GM12878 (cell line): ENCODE data around the gene SOX5. TPM values are rescaled to one million over a fixed set of nuclear protein-coding genes. Genes with fewer than 3 reads are reported as not detected.

ENCODE experiments used
- ATAC-seq: fragments of 200-7000 bp; cut with Tn5 transposase; 3 replicates; pipeline ENCODE4 v1.9.1; 2020; ENCODE audit warnings: mild to moderate bottlenecking, moderate library complexity
- BruUV-seq: library from RNA; stranded (reverse); fragments of 400-500 nt; replicated peaks from 2 replicates; lab custom pipeline; 2021; lab: Mats Ljungman, UMichigan
- CTCF ChIA-PET: fragments of 300-600 bp; sonication (Branson Sonifier 250); formaldehyde crosslinking; extraction: SDS; loops from one replicate; lab custom pipeline; 2021; ENCODE audit warnings: inconsistent platforms; lab: Yijun Ruan, JAX
- POLR2A ChIA-PET: fragments of 350-600 bp; formaldehyde crosslinking; extraction: SDS; loops from one replicate; lab custom pipeline; 2021; ENCODE audit warnings: inconsistent platforms; lab: Charles Lee
- RAD21 ChIA-PET: fragments of 300-600 bp; sonication (Branson Sonifier 250); formaldehyde crosslinking; loops from one replicate; lab custom pipeline; 2023; ENCODE audit warnings: antibody characterized with exemption; ENCODE audit not compliant: unreplicated experiment; lab: Charles Lee
- SMC1A ChIA-PET: fragments of 300-600 bp; sonication (Branson Sonifier 250); formaldehyde crosslinking; loops from one replicate; lab custom pipeline; 2023; ENCODE audit not compliant: unreplicated experiment, uncharacterized antibody; lab: Charles Lee
- DNase-seq: peaks from one replicate; pipeline ENCODE4 v3.0.0-alpha.2; 2011; ENCODE audit warnings: low read depth, low spot score
- FAIRE-seq: peaks from 3 replicates; lab custom pipeline; 2011; peaks lifted over from hg19 to GRCh38; lab: Jason Lieb, UNC
- H2AFZ ChIP-seq: 2 replicates; pipeline ENCODE4 v1.6.0; 2011; ENCODE audit warnings: low read depth, low read length, control low read depth; ENCODE audit not compliant: control insufficient read depth
- H3K27ac ChIP-seq: 2 replicates; pipeline ENCODE4 v1.5.1; 2011; ENCODE audit warnings: control low read depth; ENCODE audit not compliant: control insufficient read depth, insufficient read depth
- H3K27me3 ChIP-seq, 2 experiments: replicated peaks in 1 of 2; 2 replicates each; pipeline versions ENCODE4 v1.6.0 to v1.6.1; 2011; ENCODE audit warnings: low read length in 1 of 2; ENCODE audit not compliant: control insufficient read depth in 2 of 2, insufficient read depth in 2 of 2
- H3K36me3 ChIP-seq, 2 experiments: 2 replicates each; pipeline ENCODE4 v1.5.1; 2011; ENCODE audit warnings: low read length in 1 of 2; ENCODE audit not compliant: control insufficient read depth in 2 of 2, insufficient read depth in 2 of 2
- H3K4me1 ChIP-seq: 2 replicates; pipeline ENCODE4 v1.6.1; 2011; ENCODE audit warnings: mild to moderate bottlenecking, low read length, moderate library complexity, mixed read lengths; ENCODE audit not compliant: control insufficient read depth, insufficient read depth
- H3K4me2 ChIP-seq: 2 replicates; pipeline ENCODE4 v1.6.0; 2011; ENCODE audit warnings: control low read depth; ENCODE audit not compliant: control insufficient read depth, insufficient read depth
- H3K4me3 ChIP-seq: fragments of 200-600 bp; sonication (generic); 2 replicates; pipeline ENCODE4 v1.5.1; 2016
- H3K79me2 ChIP-seq: 2 replicates; pipeline ENCODE4 v1.6.0; 2011; ENCODE audit warnings: low read length; ENCODE audit not compliant: control insufficient read depth, insufficient read depth
- H3K9ac ChIP-seq: 2 replicates; pipeline ENCODE4 v1.8.0; 2011; ENCODE audit warnings: low read length, control low read depth, mixed read lengths; ENCODE audit not compliant: control insufficient read depth, insufficient read depth
- H3K9me3 ChIP-seq: replicated peaks from 3 replicates; pipeline ENCODE4 v1.5.1; 2011; ENCODE audit warnings: mild to moderate bottlenecking, low read length; ENCODE audit not compliant: control insufficient read depth, insufficient read depth
- H4K20me1 ChIP-seq: 2 replicates; pipeline ENCODE4 v1.6.0; 2011; ENCODE audit not compliant: control insufficient read depth, insufficient read depth
- BCL11A ChIP-seq: IDR thresholded peaks from 2 replicates; pipeline ENCODE4 v1.6.1; 2011; ENCODE audit warnings: low read depth, low read length
- BCL3 ChIP-seq: IDR thresholded peaks from 2 replicates; pipeline ENCODE4 v1.6.1; 2011; ENCODE audit warnings: borderline replicate concordance, low read depth, mild to moderate bottlenecking, moderate library complexity, low read length; ENCODE audit not compliant: insufficient read depth, poor library complexity, severe bottlenecking
- CEBPB ChIP-seq, 2 experiments: fragments of 150-350 bp in 1 of 2; IDR thresholded peaks; 2 replicates each; pipeline ENCODE4 v1.6.1; 2012 to 2014; ENCODE audit warnings: low read depth in 2 of 2, low read length in 2 of 2, borderline replicate concordance in 1 of 2, inconsistent platforms in 1 of 2
- CREM ChIP-seq: IDR thresholded peaks from 2 replicates; pipeline ENCODE4 v1.6.1; 2014; ENCODE audit warnings: antibody characterized with exemption, low read depth
- IRF3 ChIP-seq: fragments of 450-650 bp; IDR thresholded peaks from 2 replicates; pipeline ENCODE4 v1.6.1; 2014; ENCODE audit warnings: mild to moderate bottlenecking
- JUNB ChIP-seq: IDR thresholded peaks from 2 replicates; pipeline ENCODE4 v1.6.1; 2016; ENCODE audit warnings: antibody characterized with exemption, mild to moderate bottlenecking
- JUND ChIP-seq: IDR thresholded peaks from 2 replicates; pipeline ENCODE4 v1.6.1; 2012; ENCODE audit warnings: low read depth, mild to moderate bottlenecking, low read length, improper control_type of control experiment, moderate library complexity
- KAT2A ChIP-seq: conservative IDR thresholded peaks from 2 replicates; pipeline ENCODE4 v1.6.1; 2011; ENCODE audit warnings: low read depth, low read length; ENCODE audit not compliant: control insufficient read depth
- LARP7 ChIP-seq: fragments of 450-650 bp; IDR thresholded peaks from 2 replicates; pipeline ENCODE4 v1.6.1; 2017; ENCODE audit warnings: mild to moderate bottlenecking
- PAX5 ChIP-seq: IDR thresholded peaks from 2 replicates; pipeline ENCODE4 v1.6.1; 2011; ENCODE audit warnings: low read depth, low read length, borderline replicate concordance
- PKNOX1 ChIP-seq: fragments of 450-650 bp; IDR thresholded peaks from 2 replicates; pipeline ENCODE4 v1.6.1; 2016; ENCODE audit warnings: mild to moderate bottlenecking
- RELB ChIP-seq: fragments of 450-650 bp; IDR thresholded peaks from 2 replicates; pipeline ENCODE4 v1.6.1; 2017; ENCODE audit warnings: low read depth, mild to moderate bottlenecking, moderate library complexity
- SIN3A ChIP-seq: IDR thresholded peaks from 2 replicates; pipeline ENCODE4 v1.6.1; 2012; ENCODE audit warnings: low read depth, low read length, improper control_type of control experiment
- SREBF1 ChIP-seq: IDR thresholded peaks from 2 replicates; pipeline ENCODE4 v1.6.1; 2012; ENCODE audit warnings: mild to moderate bottlenecking, low read length
- YBX1 ChIP-seq: fragments of 450-650 bp; IDR thresholded peaks from 2 replicates; pipeline ENCODE4 v1.6.1; 2016; ENCODE audit warnings: antibody characterized with exemption
- ZBTB11 ChIP-seq: fragments of 450-650 bp; formaldehyde crosslinking; IDR thresholded peaks from 2 replicates; pipeline ENCODE4 v1.5.0; 2022; ENCODE audit warnings: mild to moderate bottlenecking, missing genetic modification characterization
- ZNF24 ChIP-seq: fragments of 450-650 bp; IDR thresholded peaks from 2 replicates; pipeline ENCODE4 v1.6.1; 2017; ENCODE audit warnings: antibody characterized with exemption, mild to moderate bottlenecking
- ZNF384 ChIP-seq: IDR thresholded peaks from 2 replicates; pipeline ENCODE4 v1.6.1; 2012; ENCODE audit warnings: low read depth, mild to moderate bottlenecking, low read length, improper control_type of control experiment, borderline replicate concordance
- WGBS: methylation state at CpG from one replicate; pipeline ENCODE4 v1.1.6; 2016; ENCODE audit warnings: low lambda C conversion rate; ENCODE audit not compliant: insufficient replicate concordance, insufficient coverage; ENCODE audit errors: missing lambda C conversion rate; 5-methylcytosine and 5-hydroxymethylcytosine counted together
- in situ Hi-C: fragments of 300-500 bp; cut with MboI; formaldehyde crosslinking; loops from 9 replicates; pipeline ENCODE4 v1.14.3; 2018; ENCODE audit warnings: mixed read lengths
- intact Hi-C: fragments of 100-400 bp; cut with micrococcal nuclease; formaldehyde crosslinking; loops from one replicate; pipeline ENCODE4 v1.14.2; 2022; ENCODE audit not compliant: unreplicated experiment
- polyA plus RNA-seq, 11 experiments: library from polyadenylated mRNA; depleted of rRNA in 4 of 11; unstranded in 6 of 11; stranded (reverse) in 5 of 11; fragments of >200 nt; fragmentation: Nextera tagmentation in 4 of 11; fragmentation: Illumina TruSeq in 1 of 11; extraction: Ambion mirVana in 4 of 11; extraction: Trizol in 1 of 11; gene quantifications; 1 replicate in 1 of 11; 2 replicates in 10 of 11; pipeline versions ENCODE4 v1.2.1 to v1.2.3, GENCODE V29; 2011 to 2016; ENCODE audit warnings: inconsistent platforms in 2 of 11, missing spikeins in 2 of 11, low read depth in 1 of 11
- total RNA-seq, 4 experiments: library from RNA; depleted of rRNA in 3 of 4; stranded (reverse); fragments of >200 nt in 3 of 4; fragmentation: Illumina TruSeq in 1 of 4; extraction: Trizol in 1 of 4; gene quantifications; 2 replicates each; pipeline versions ENCODE4 v1.2.1 to v1.2.3, GENCODE V29; 2013 to 2021

The SOX5 gene
- total and polyA plus RNA-seq, 10 of the 15 experiments (the other 5 are each of a cell fraction or from before 2014, with no cell fraction given): 0.08 to 1.0 (median 0.24) TPM

- H4K20me1 ChIP-seq: no peaks in the 10 kb centered on the region
- no peaks in the 10 kb centered on the region for H3K27me3 ChIP-seq
- ChIA-PET POLR2A (no interaction called here), SMC1A (no interaction called here), CTCF (no interaction called here), RAD21 (no interaction called here)
- H3K9ac ChIP-seq: no peak overlapping the region
- ATAC-seq: no peak
- no peak for DNase-seq
- no peaks in the 10 kb centered on the region for H3K4me1 ChIP-seq
- in situ Hi-C loops (no loop called here), intact Hi-C loops (no loop called here)
- H2AFZ ChIP-seq: no peak overlapping the region
- WGBS: 42% methylated on average over 3 of the region's 3 CpGs
- H3K27ac ChIP-seq: no peak overlapping the region
- no peak overlapping the region for H3K4me2 ChIP-seq
- H3K4me3 ChIP-seq: no peak overlapping the region
- no peak for FAIRE-seq
- H3K9me3 ChIP-seq: no peaks in the 10 kb centered on the region
- H3K79me2 ChIP-seq: no peaks in the 10 kb centered on the region
- H3K36me3 ChIP-seq: no peaks in the 10 kb centered on the region
- no TSS peak for BruUV-seq
- TF ChIP-seq CREM (no peak), ZNF24 (no peak), YBX1 (no peak), JUND (no peak), KAT2A (no peak), ZBTB11 (no peak), RELB (no peak), BCL11A (no peak), PKNOX1 (no peak), IRF3 (no peak), SIN3A (no peak), LARP7 (no peak), CEBPB (IDR thresholded peaks at IDR 0.05; ENCODE audit: borderline replicate concordance in 1 of 2, low read depth in 2 of 2, low read length in 2 of 2) (no peak), SREBF1 (no peak), ZNF384 (no peak), BCL3 (no peak), JUNB (no peak), PAX5 (no peak)
Observed at GRCh38 chr12:23581913-23582312, 367.6 kb downstream of the SOX5 start.
